Measurements from ENCODE around the gene PLA2G4E.

Gene PLA2G4E

DNA sequence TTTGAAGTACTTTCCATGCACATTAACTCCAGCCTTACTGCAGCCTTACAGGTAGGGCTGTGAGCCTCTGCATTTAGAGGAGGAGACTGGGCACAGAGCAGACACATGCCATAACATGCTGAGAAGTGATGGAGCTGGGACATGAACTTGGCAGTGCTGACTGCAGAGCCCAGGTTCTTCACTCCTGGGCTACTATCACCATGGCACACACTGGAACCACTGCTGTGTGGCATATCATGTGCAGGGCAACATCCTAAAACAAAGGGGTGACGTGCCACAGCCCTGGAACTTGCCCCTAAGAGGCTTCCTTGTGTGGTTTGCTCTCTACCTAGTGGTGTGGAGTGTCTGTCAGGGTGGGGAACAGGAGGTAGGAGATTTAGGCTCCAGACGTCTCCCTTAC lies 73.9 kb downstream of the PLA2G4E start:
- Histone ChIP-seq H3F3A (ENCODE audit: insufficient read depth, low read length) (no peaks in the 10 kb centered on the region), H3K9me2 (ENCODE audit: low read depth, low read length) (no peaks in the 10 kb centered on the region), H3K4me1 (ENCODE audit: insufficient read depth, low read length, severe bottlenecking) (no peaks in the 10 kb centered on the region), H2AFZ (ENCODE audit: low read length) (no peak overlapping the region), H4K20me1 (ENCODE audit: insufficient read depth, low read length) (no peaks in the 10 kb centered on the region), H3K9ac (ENCODE audit: low read length) (no peak overlapping the region), H3K4me3 (ENCODE audit: low read depth, low read length, poor library complexity, severe bottlenecking) (no peak overlapping the region), H3K4me2 (ENCODE audit: low read length) (no peak overlapping the region), H3K9me3 (ENCODE audit: low read length) (no peaks in the 10 kb centered on the region), H3K27me3 (ENCODE audit: insufficient read depth, low read length) (0 out of 2 replicates have a peak, but pooled peaks cover 3% of the 10 kb centered on the region), H3K36me3 (ENCODE audit: insufficient read depth, low read length) (no peaks in the 10 kb centered on the region), H3K27ac (ENCODE audit: low read depth, low read length, poor library complexity, severe bottlenecking) (no peak overlapping the region), H3K79me2 (ENCODE audit: insufficient read depth, low read length) (no peaks in the 10 kb centered on the region)
- TF ChIP-seq EZH2 (IDR thresholded peaks at IDR 0.05; ENCODE audit: borderline replicate concordance, low read length) (no peak), CTCF (IDR thresholded peaks at IDR 0.05; ENCODE audit: low read length) (no peak)

DNA sequence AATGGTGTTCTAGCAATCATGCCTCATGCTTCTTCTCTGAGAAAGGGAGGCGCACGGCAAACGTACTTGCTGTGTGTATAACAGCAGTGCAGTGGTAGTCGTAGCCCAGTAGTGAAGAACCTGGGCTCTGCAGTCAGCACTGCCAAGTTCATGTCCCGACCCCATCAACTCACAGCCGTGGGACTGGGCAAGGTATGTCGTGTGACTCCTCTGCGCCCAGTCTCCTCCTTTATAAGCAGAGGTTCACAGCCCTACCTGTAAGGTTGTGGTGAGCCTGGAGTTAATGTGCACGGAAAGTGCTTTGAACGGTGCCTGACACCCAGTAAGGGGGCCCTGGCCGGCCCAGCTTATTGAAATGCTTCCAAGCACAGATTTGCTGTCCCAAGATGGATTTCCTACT lies 75.1 kb downstream of the PLA2G4E start:
- no peaks in the 10 kb centered on the region for H3F3A ChIP-seq (ENCODE audit: insufficient read depth, low read length)
- no peaks in the 10 kb centered on the region for H3K79me2 ChIP-seq (ENCODE audit: insufficient read depth, low read length)
- no peaks in the 10 kb centered on the region for H3K9me2 ChIP-seq (ENCODE audit: low read depth, low read length)
- 0 out of 2 replicates have a peak, but pooled peaks cover 3% of the 10 kb centered on the region for H3K27me3 ChIP-seq (ENCODE audit: insufficient read depth, low read length)
- no peaks in the 10 kb centered on the region for H4K20me1 ChIP-seq (ENCODE audit: insufficient read depth, low read length)
- H3K9ac ChIP-seq (ENCODE audit: low read length), result no peak overlapping the region
- no peaks in the 10 kb centered on the region for H3K4me1 ChIP-seq (ENCODE audit: insufficient read depth, low read length, severe bottlenecking)
- H2AFZ ChIP-seq (ENCODE audit: low read length), result no peak overlapping the region
- H3K36me3 ChIP-seq (ENCODE audit: insufficient read depth, low read length), result no peaks in the 10 kb centered on the region
- TF ChIP-seq EZH2 (IDR thresholded peaks at IDR 0.05; ENCODE audit: borderline replicate concordance, low read length), result no peak
- no peak for TF ChIP-seq CTCF (IDR thresholded peaks at IDR 0.05; ENCODE audit: low read length)
- H3K9me3 ChIP-seq (ENCODE audit: low read length), result no peaks in the 10 kb centered on the region
- no peak overlapping the region for H3K4me2 ChIP-seq (ENCODE audit: low read length)
- H3K4me3 ChIP-seq (ENCODE audit: low read depth, low read length, poor library complexity, severe bottlenecking), result no peak overlapping the region
- no peak overlapping the region for H3K27ac ChIP-seq (ENCODE audit: low read depth, low read length, poor library complexity, severe bottlenecking)

DNA sequence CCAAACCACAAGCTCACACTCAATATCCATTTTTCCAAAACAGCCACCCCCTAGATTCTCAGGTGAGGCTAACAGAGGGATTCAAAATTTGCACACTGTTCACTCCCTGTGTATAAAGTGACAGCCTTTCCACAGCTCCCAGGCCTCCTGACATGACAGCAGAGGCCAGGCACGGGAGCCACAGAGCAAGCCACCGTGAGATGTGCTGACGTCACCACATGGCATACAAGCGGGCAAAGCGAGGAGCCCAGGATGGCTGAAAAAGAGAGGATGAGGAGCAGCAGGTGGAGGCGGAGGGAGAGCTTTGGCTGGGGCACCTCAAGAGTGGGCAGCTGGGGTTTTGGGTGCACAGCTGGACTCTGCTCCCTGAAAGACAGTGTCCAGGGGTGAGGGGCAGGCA lies 75.6 kb downstream of the PLA2G4E start:
- H3K9me2 ChIP-seq (ENCODE audit: low read depth, low read length), result no peaks in the 10 kb centered on the region
- no peaks in the 10 kb centered on the region for H3K79me2 ChIP-seq (ENCODE audit: insufficient read depth, low read length)
- no peak overlapping the region for H2AFZ ChIP-seq (ENCODE audit: low read length)
- TF ChIP-seq EZH2 (IDR thresholded peaks at IDR 0.05; ENCODE audit: borderline replicate concordance, low read length), result no peak
- no peak for TF ChIP-seq CTCF (IDR thresholded peaks at IDR 0.05; ENCODE audit: low read length)
- no peaks in the 10 kb centered on the region for H3K36me3 ChIP-seq (ENCODE audit: insufficient read depth, low read length)
- no peaks in the 10 kb centered on the region for H4K20me1 ChIP-seq (ENCODE audit: insufficient read depth, low read length)
- H3F3A ChIP-seq (ENCODE audit: insufficient read depth, low read length), result no peaks in the 10 kb centered on the region
- H3K4me3 ChIP-seq (ENCODE audit: low read depth, low read length, poor library complexity, severe bottlenecking), result no peak overlapping the region
- 0 out of 2 replicates have a peak, but pooled peaks cover 3% of the 10 kb centered on the region for H3K27me3 ChIP-seq (ENCODE audit: insufficient read depth, low read length)
- no peak overlapping the region for H3K27ac ChIP-seq (ENCODE audit: low read depth, low read length, poor library complexity, severe bottlenecking)
- H3K9ac ChIP-seq (ENCODE audit: low read length), result no peak overlapping the region
- no peaks in the 10 kb centered on the region for H3K9me3 ChIP-seq (ENCODE audit: low read length)
- H3K4me1 ChIP-seq (ENCODE audit: insufficient read depth, low read length, severe bottlenecking), result no peaks in the 10 kb centered on the region
- H3K4me2 ChIP-seq (ENCODE audit: low read length), result no peak overlapping the region
